GM18907 (cell line): Measurements from ENCODE around the gene ZNF554.
"Not testable (repeated sequence)": the region's sequence is repeated elsewhere in the genome, so short reads cannot be mapped to it uniquely, and the experiment has no call there.

Source experiments
- ATAC-seq: cut with Tn5 transposase; IDR thresholded peaks from one replicate; pipeline ENCODE4 v1.9.1; 2021; ENCODE audit warnings: mild to moderate bottlenecking, moderate library complexity; ENCODE audit not compliant: unreplicated experiment

The ZNF554 gene

DNA sequence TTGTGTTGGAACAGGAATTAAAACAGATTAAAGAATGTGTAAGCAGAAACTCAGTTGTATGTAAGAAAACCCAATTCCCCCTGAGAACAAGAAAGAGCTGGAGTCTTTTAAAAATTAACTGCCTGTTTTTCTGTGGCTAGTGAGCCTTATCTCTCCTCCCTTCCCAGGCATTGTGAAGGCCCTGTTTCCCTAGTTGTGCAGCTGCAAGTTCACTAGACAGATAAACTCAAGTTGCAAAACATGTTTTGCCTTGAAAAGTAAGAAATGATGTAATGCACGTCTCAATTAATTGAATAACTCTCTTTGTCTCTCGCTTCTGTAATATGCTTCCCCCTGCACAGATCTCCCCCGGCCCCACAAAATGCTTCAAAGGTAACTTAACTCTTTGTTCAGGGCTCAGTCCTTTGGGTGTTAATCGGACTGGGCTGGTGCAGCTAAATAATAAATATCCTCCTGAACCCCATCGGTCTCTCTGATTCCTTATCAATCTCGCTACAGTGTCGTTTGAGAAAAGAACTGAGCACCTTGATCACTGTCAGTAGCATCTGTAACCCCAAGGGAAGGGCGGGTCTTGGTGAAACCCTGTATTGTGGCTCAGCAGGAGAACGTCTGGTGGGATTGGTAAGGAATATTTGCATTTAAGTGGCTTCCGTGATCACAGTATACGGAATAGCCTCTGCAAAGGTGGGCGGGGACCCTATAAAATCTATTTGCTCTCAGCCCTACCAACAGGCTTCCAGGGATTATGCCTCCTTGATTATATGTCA, 45.8 kb downstream of the ZNF554 start:
- no peak for ATAC-seq

DNA sequence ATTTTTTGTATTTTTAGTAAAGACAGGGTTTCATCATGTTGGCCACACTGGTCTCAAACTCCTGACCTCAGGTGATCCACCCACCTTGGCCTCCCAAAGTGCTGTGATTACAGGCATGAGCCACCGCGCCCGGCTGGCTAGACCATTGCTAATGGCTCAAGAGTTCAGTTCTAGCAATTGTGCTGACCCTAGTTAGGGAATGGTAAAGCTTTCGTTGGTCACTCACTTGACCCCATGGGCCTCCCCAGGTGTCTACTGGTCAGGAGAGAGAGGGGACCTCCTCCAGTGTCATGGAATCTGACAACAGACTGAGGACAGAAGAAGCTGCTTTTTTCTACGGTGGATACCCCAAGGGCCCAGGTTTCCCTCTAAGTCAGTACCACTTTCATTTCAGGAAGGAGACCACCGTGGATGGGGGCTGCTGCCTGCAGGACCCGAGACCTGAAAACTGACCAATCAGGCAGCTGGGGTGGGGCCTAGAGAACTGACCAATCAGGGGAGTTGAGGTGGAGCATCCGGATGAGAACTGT, 46.9 kb downstream of the ZNF554 start:
- ATAC-seq: no peak

DNA sequence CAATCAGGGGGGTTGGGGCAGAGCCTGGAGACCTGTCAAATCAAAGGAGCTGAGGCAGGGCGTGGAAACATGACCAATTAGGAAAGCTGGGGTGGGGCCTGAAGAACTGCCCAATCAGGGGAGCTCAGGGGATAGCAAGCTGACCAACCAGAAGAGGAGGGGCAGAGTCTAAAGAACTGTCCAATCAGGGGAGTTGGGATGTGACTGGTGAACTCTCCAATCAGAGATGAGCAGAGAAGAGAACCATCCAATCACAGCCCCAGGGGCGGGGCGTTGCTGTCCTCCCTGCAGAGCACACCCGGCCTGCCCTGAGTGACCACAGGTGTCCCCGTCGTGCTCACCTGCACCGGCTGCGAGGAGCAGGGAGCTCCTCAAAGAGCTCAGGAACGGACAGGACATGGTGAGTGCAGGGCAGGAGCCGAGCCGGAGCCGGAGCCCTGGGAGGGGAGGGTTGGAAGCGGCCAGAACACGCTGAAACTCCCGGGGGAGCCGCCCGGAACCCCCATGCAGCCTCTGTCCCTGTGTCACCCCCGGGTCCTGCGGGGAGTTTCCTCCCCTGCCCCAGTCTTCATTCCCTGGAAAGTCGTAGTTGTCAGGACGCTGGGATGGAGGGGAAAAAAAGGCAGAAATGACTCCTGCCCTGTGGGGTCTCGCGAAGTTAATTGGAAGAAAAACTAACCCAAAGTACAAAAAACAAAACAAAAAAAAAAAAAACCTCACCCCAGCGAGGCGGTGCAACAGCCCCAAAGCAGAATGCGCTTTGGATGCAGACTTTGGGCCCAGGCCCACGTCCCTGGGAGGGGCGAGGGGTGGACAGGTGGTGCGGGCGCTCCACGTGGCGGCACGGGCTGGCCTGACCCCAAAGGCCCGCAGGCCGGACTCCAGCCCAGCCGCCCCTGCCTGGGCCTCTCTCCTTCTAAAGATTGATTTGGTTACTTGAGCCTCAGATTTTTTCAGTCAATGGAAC, 47.6 kb downstream of the ZNF554 start, which contains the start of gene ZNF556:
ZNF556 (plus strand) TSS at position 311 of the 967 bp plus-strand sequence; CDS start at position 398, 87 bp downstream.
- ATAC-seq: no peak

DNA sequence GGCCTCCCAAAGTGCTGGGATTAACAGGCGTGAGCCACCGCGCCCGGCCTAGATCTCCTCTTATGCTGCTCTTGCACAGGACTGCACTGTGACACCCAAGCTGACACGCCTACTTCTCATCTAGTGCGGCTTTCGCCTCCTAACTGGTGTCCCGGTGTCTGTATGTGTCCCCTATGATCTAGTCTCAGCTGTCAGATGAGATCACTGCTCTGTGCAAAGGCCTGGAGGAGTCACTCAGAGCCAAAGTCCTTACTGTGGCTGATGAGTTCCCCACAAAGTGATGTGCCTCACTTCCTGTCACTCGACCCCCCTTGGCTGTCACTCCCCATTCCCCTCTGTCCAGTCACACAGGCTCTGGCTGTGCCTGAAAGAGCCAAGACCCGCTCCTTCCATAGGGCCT, 50.0 kb downstream of the ZNF554 start:
- ATAC-seq: no peak

DNA sequence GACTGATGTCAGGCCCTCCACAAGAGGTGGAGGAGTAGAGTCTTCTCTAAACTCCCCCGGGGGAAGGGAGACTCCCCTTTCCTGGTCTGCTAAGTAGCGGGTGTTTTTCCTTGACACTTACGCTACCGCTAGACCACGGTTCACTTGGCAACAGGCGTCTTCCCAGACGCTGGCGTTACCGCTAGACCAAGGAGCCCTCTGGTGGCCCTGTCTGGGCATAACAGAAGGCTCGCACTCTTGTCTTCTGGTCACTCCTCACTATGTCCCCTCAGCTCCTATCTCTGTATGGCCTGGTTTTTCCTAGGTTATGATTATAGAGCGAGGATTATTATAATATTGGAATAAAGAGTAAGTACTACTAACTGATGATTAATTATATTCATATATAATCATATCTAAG, 52.5 kb downstream of the ZNF554 start:
- not testable (repeated sequence) for ATAC-seq

DNA sequence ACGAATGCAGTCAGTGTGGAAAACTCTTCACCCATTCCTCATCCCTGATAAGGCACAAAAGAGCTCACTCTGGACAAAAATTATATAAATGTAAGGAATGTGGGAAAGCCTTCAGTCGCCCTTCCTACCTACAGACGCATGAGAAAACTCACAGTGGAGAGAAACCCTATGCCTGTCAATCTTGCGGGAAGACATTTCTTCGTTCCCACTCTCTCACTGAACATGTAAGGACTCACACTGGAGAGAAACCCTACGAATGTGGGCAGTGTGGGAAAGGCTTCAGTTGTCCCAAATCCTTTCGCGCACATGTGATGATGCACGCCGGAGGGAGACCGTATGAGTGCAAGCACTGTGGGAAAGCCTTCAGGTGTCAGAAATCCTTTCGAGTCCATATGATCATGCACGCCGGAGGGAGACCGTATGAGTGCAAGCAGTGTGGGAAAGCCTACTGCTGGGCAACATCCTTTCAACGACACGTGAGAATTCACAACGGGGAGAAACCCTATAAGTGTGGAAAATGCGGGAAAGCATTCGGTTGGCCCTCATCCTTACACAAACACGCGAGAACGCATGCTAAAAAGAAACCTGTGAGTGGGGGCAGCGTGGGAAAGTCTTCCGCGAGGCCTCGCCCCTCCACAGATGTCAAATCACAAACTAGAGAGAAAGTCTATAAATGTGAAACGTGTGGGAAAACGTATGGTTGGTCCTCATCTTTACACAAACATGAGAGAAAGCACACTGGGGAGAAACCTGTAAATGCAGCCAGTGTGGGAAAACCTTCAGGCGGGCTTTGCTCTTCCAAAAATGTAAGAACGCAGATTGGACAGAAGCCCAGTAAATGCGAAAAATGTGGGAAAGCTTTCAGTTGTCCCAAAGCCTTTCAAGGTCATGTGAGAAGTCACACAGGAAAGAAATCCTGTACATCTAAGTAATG, 58.0 kb downstream of the ZNF554 start:
- ATAC-seq: no peak

DNA sequence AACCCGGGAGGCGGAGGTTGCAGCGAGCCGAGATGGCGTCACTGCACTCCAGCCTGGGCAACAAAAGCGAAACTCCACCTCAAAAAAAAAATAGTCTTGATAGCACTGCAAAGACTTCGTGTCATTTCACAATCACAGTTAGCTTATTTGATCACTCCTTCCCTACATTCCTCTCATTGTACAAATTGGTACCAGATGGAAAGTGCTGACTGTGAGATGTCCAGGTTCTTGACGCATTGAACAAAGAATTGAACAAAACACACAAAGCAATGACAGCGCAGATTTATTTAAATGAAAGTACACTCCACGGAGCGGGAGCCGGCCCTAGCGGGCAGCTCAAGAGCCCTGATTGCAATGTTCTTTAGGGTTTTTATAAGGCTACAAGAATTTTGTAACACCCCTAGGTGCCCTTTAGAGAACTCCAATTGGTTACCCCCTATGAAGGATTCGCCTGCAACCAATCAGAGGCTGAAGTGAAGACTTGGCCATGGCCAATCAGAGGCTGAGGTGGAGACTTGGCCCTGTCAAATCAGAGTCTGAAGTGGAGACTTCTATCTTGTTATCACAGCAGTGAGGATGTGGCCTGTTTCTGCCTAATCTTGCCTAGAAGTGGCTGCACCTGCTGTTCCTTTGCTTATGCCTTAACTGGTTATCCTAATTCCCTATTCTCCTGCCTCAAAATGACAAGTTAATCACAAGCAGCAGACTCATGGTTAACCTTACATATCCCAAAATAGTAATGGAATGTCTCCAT, 64.2 kb downstream of the ZNF554 start:
- no peak for ATAC-seq

DNA sequence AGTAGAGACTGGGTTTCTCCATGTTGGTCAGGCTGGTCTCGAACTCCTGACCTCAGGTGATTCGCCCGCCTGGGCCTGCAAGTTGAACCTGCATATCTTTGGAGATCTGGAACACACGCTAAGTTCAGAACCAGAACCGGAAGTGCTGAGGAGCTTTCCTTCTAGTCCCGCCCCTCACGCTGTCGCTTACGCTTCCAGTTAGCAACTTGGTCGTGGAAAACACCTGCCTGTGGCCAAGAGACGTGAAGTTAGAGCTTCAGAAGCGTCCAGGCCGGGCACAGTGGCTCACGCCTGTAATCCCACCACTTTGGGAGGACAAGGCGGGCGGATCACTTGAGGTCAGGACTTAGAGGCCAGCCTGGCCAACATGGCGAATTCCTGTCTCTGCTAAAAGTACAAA, 66.1 kb downstream of the ZNF554 start:
- no peak for ATAC-seq
